Esophagus muscularis mucosa (tissue), 3 donors: ENCODE measurements around the gene SYNDIG1.

Source experiments
- EP300 ChIP-seq: sonication (generic); formaldehyde crosslinking; IDR thresholded peaks from one replicate; pipeline ENCODE4 v1.6.1; 2017; ENCODE audit warnings: antibody characterized with exemption
- TF ChIP-seq, protein P1 (sequence below), 3 experiments: fragments of 200-600 bp in 2 of 3; fragments of 450-650 bp in 1 of 3; sonication (generic) in 2 of 3; IDR thresholded peaks; one replicate each; pipeline ENCODE4 v1.5.1; 2017 to 2019; ENCODE audit warnings: antibody characterized with exemption in 3 of 3, mild to moderate bottlenecking in 2 of 3, moderate library complexity in 1 of 3

- TF ChIP-seq EP300: no peak
- TF ChIP-seq, protein P1, sequence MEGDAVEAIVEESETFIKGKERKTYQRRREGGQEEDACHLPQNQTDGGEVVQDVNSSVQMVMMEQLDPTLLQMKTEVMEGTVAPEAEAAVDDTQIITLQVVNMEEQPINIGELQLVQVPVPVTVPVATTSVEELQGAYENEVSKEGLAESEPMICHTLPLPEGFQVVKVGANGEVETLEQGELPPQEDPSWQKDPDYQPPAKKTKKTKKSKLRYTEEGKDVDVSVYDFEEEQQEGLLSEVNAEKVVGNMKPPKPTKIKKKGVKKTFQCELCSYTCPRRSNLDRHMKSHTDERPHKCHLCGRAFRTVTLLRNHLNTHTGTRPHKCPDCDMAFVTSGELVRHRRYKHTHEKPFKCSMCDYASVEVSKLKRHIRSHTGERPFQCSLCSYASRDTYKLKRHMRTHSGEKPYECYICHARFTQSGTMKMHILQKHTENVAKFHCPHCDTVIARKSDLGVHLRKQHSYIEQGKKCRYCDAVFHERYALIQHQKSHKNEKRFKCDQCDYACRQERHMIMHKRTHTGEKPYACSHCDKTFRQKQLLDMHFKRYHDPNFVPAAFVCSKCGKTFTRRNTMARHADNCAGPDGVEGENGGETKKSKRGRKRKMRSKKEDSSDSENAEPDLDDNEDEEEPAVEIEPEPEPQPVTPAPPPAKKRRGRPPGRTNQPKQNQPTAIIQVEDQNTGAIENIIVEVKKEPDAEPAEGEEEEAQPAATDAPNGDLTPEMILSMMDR (IDR thresholded peaks at IDR 0.05): no peak
Observed at GRCh38 chr20:24455081-24455480, 14.3 kb upstream of the SYNDIG1 start.
